GM18907 (cell line): ENCODE data around the gene KAZALD1.

Experiments
- ATAC-seq: cut with Tn5 transposase; IDR thresholded peaks from one replicate; pipeline ENCODE4 v1.9.1; 2021; ENCODE audit warnings: mild to moderate bottlenecking, moderate library complexity; ENCODE audit not compliant: unreplicated experiment

Gene KAZALD1

DNA sequence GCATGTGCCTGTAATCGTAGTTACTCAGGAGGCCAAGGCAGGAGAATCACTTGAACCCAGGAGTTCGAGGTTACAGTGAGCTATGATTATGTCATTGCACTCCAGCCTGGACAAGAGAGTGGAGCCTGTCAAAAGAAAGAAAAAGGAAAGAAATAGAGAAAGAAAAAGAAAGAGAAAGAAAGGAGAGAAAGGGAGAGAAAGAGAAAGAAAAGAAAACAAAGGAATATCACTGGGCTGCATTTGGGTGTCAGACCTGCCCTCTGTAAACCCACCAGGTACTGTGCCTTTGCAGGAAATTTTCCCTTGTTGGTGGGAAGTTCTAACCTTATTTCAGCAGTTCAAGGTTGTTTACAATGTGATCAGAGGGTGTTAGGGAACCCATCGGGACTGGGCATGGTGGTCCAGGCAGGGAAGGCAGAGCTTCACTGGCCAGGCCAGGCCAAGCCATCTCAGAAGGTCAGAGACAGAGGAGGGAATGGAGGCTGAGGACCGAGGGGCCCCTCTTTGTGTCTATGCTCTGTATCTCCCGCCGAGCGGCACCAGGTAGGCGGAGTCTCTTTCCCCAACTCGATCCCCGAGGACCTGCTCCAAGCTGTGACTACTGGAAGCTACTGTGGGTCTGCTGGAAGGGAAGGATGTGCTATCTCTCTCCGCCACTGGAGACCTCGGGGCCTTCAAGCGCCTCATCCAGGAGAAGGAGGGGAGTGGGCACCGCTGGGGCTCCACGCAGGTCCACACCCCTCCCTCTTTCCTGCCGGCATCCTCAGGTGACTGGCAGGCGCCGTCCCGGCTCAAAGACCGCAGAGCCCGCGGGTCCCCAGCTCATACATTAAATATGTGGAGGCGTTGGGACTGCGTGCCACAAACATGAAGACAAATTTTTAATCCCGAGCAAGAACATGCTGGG, 15.2 kb upstream of the KAZALD1 start:
- ATAC-seq = no peak

DNA sequence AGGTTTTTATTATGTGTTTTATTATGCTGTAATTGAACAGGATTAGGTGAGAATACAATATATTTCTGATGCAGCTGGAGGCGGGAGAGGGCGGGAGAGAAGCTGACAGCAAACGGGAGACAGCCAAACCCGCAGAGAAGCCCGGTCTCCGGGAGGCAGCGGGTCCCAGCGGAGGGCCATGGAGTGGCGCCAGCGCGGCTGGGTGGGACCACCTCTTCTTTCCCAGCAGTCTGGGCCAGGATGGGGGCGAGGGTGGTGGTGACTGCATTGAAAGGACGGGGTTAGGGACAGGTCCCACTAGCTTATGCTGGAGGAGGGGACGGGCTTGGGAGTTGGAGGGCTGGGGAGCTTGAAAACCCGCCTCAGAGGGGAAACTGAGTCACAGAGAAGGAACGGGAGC, 14.5 kb upstream of the KAZALD1 start:
- ATAC-seq = no peak

DNA sequence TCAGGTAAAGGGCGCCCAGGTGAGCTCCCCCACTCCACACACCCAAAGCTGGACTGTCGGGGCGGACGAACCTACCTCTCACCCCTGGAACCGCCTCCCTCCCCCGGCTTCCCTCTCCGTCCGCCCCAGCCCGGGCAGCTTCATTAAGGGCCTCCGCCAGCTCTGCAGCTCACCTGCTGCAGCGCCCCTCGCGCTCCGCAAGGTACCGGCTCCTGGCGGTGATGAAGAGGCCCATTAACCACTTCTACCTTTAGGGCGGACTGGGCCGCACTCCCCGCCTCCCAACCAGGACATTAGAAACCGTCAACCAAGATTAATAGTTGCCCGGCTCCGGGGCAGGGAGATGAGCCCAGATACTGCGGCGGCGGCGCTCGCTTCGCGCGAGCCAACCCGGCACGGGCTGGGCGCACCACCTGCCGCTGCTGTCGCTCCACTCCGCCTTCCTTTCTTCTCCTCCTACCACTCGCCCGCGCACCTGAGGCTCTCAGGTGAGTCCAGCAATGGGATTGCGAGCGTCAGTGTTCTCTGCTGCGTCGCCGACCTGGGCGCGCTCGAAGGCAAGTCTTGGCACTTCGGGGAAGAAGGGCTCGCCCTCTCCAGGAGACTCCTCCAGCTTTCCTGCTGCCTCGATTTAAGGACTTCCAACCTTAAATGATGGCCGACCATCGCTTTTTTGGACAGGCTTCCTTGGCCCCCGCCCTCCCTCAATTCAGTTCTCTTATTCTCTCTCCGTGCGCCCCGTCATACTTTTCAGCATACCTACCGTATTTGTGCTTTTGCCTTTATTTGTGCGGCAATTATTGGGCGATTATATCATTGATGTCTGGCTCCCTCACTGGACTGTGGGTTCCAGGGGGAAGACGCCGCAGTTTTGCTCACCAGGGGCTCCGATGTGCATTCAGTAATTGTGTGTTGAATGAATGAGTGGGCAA, 13.6 kb upstream of the KAZALD1 start:
- no peak for ATAC-seq

DNA sequence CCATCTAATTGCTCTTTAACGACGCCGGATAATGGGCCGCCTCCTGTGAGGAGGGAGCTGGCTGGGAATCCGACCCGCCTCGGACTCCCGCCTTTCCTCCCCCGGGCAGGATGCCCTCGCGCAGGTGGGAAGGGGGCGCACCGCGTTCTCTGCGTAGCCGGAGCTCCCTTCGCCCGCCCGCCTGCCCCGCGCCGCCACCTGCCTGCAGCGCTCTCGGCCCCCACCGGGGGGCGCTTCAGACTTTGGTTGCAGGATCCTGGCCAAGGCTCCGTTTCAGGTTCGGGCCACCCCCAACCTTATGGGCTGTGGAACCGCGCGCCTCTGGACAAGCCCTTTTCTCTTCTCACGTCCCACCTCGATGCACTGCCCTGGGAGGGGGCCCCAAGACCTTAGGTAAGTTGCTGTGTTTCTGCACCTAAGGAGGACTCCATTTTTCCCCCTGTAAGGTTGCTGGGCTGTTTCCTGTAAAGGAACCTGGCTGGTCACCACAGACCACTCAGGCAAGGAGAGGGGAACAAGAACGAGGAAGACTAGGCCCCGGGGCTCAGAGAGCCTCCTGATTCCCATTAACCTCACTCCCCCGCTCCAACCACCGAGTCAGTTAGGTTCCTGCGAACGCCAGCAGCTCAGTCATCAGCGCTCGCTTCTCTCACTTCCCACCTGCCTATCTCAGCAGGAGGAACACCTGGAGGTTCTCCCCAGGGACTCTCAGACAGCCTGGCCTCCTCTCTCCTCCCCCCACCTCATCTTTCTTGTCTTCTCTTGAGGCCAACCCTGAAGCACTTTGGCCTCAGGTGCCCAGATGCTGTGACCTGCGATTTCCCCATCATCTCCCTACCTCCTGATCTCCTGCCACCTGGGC, 11.3 kb upstream of the KAZALD1 start:
- ATAC-seq = no peak

DNA sequence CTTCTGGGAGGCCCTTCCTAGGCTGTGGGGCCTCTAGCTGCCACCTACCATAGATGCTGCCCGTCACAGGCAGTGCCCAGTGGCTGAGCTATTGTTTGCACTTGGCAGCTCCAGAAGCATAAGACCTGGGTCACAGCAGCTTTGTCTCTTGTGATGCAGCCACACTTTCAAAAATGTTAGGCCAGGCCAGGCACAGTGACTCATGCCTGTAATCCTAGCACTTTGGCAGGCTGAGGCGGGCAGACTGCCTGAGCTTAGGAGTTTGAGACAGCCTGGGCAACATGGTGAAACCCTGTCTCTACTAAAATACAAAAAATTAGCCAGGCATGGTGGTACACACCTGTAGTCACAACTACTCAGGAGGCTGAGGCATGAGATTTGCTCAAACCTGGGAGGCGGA, 9.5 kb upstream of the KAZALD1 start:
- no peak for ATAC-seq

DNA sequence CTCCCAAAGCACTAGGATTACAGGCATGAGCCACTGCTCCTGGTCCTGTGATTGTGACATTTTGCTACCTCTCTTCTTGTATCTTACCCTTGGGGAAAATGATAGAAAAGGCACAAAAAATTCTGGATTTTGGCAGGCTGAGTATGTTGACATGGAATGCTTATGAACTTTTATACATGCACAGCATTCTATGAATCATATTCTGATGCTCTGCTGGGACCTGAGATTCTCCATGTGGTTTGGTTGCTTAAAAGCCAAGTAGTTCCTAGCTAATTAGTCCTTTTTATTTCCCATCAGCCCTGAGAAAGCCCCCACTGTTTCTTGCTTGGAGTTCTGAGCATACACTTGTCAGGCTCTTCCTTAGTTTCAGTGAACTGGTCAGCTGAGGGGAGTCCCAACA, 8.3 kb upstream of the KAZALD1 start:
- no peak for ATAC-seq

DNA sequence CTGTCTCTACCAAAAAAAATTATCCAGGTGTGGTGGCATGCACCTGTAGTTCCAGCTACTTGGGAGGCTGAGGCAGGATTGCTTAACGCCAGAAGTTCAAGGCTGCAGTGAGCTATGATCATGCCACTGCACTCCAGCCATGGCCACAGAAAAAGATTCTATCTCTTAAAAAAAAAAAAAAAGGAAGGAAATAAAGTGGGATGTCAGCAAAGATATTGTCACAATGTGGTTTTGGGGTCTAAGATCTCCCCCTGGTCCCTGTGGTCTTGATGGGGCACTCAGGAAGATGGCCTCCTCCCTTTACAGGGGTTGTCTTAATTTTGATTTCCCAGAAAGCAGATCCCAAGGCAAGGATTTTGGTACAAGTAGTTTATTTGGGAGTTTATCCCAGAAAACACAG, 7.4 kb upstream of the KAZALD1 start:
- no peak for ATAC-seq

DNA sequence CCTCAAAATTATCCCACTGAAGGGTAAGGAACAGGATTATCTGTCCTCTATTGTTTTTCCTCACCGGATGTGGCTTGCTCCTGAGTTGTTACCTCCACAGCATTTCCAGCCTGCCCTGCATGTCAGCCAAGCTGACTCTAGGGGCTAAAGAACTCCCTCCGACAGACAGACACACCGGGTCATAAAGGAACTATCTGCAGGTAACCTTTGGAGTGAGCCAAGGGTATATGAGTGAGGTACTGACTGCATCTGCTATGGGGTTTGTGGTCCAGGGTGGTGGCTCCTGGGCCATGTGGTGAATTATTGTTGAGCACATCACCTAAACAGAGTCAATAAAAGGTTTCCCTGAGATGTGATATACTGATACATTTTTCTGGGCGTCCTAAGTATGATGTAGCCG, 6.9 kb upstream of the KAZALD1 start:
- no peak for ATAC-seq

DNA sequence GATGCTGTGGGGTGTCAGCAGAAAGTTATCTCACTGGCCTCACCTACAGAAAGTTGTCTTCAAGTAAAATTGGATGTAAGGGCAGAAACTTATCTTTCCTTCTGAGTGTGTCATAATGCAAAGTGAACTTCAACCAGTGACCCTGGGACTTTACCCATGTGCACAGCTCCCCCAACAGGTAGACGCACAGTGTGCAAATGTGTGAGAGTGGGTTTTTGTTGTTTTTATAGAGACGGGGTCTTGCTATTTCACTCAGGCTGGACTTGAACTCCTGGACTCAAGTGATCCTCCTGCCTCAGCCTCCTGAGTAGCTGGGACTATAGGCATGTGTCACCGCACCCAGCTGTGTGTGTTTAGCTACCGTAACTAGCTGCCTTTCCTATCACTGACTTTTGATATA, 6.4 kb upstream of the KAZALD1 start:
- no peak for ATAC-seq

DNA sequence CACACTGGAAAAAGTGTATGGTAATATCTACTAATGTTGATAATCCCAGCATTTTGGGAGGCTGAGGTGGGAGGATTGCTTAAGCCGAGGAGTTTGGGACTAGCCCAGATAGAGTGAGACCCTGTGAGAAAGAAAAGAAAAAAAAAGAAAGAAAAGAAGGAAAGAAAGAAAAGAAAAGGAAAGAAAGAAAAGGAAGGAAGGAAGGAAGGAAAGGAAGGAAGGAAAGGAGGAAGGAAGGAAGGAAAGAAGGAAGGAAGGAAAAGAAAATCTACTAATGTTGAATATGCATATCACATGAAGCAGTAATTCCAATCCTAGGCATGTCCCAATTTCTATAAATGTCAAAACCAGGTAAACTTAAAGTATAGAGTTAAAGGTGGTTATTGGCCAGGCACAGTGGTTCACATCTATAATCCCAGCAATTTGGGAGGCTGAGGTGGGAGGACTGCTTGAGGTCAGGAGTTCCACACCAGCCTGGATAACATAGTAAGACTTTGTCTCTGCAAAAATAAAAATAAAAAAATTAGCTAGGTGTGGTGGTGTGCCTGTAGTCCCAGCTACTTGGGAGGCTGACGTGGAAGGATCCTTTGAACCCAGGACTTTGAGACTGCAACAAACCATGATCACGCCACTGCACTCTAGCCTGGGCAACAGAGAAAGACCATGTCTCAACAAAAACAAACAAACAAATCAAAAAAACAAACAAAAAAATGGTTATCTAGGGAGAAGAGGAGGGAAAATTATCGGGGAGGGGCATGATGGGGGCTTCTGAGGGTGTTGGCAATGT, 5.2 kb upstream of the KAZALD1 start:
- ATAC-seq = no peak

DNA sequence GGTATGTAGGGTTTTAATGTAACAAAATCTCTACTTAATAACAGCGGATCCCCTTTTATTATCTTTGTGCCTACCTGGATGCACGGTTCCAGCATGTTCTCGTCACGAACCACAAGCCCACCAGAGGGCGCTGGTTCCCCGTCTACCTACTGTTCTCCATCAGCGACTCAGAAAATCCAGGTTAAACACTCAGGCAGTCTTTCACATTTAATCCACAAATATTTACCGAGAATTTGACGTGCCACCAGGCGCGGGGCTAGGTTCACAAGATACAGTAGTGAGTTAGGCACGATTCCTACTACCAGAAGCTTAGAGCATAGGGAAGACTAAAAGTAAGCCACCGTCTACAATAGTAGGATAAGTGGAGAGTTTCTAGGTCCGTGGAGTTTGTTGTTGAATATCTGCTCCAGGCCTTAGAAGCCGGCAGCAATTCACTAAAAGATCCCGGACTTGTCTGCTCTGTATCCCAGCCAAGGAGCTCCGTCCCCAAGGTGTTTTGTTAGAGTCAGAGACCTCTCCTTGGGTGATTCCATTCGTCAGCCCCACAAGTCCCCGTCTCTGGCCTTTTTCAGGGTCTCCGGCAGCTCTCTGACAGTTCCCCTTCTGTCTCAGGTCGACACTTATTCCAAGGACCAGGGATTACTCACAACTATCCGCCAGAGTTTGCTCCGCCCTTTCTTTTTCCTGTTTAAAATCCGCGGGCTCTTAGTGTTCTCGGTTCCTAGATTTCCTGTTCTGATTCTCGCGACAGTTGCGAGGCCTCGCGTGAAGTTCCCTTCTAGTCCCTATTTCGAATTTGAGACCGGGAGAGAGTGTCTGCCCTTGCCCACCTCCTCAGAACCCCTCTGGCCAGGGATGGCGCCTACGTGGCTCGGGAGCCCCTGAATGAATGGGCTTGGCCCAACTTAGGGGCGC, 1.5 kb upstream of the KAZALD1 start:
- ATAC-seq = peak; percentile 37

DNA sequence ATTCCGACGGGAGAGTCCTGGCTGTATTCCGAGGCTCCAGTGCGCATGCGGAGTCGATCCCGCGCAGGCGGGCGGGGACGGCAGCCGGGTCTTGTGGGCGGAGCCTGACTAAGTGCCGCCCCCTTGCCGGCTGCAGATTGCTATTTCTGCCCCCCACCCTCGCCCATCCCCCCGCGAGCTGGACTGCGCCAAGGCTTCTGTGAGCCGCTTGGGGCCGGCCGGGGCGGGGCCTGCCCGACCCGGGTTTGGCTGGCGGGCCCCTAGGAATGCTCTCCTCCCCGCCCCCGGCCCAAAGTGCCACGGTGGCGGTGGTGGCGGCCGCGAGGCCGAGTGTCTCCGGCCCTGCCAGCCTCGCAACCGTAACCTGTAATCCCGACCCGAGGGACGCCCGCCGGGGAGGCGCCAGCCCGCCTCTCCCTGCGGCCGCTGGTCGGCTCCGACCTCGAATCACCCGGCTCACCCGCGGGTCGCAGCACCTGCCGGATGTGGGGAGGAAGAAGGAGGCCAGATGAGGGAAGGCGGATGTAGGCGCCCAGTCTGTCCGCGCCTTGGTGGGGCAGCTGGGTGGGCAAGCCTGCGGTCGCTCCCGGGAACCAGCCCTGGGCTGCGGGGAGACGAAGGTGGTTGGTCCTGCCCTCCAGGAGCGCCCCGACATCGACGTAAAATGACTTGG, 702 bp upstream of the KAZALD1 start:
- ATAC-seq = peak; percentile 63

DNA sequence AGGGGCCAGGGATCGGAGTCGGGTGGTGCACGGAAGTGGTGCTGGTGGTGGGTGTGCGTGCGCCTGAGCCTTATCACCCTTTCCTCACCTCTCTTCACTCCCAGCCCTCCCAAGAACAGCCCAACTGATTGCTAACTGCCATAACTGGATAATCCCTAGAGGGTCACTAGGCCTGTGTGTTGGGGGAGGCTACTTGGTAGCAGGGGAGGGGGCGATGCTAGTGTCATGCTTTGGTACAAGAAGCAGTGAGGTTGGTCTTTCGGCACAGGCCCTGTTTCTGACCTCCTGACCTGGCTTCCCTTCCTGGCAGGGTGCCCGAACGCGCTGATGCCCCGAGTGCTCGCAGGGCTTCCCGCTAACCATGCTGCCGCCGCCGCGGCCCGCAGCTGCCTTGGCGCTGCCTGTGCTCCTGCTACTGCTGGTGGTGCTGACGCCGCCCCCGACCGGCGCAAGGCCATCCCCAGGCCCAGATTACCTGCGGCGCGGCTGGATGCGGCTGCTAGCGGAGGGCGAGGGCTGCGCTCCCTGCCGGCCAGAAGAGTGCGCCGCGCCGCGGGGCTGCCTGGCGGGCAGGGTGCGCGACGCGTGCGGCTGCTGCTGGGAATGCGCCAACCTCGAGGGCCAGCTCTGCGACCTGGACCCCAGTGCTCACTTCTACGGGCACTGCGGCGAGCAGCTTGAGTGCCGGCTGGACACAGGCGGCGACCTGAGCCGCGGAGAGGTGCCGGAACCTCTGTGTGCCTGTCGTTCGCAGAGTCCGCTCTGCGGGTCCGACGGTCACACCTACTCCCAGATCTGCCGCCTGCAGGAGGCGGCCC, 652 bp downstream of the KAZALD1 start:
- peak; percentile 26 for ATAC-seq

DNA sequence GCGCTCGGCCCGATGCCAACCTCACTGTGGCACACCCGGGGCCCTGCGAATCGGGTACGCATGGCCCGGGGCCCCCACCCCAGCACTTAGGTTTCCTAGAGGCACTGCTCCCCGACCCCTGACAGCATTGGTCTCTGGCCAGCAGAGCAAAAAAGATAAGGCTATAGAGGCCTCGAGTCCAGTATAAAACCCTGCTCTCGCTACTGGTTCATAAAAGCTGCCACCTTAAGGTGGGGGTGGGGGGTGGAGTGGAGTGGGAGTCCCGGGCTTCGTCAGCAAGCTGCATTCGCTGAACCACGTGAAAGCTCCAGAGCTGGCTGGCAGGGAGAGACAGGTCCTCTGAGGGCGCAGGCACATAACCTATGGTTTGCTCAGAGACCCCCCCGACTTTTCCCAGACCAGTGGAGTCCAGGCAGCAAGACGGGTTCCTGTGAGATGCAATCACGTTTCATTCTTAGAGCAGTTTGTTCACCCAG, 1.3 kb downstream of the KAZALD1 start:
- ATAC-seq = no peak

DNA sequence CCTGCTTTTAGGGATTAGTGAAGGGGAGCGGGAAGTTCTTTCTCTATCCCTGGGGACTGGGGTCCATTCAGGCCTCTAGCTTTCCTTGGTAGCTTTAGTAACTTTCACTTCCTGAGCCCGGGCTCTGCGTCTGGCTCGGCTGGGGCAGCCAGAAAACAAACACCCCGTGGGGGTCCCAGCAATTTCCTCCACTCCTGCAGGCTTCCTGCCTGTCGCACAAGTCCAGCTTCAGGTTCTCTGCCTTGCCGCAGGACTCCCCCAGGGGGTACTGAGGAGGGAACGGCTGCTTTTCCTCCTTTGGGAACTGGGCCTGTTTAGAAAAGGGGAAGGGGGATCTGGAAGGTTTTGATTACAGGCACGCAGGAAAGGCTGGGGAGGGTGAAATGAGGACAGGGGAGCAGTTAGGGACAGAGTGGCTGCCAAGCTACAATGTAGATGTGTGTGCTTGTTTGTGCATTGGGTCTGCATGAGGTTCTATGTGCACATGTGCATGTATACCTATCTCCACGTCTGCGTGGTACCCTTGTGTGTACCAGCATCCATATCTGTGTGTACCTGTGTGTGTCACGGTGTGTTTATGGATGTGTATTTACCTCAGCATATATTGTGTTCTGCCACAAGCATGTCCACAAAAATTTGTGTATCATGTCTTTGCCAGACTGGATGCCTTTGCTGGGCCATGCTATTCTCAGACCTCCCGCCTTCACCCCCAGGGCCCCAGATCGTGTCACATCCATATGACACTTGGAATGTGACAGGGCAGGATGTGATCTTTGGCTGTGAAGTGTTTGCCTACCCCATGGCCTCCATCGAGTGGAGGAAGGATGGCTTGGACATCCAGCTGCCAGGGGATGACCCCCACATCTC, 2.0 kb downstream of the KAZALD1 start:
- no peak for ATAC-seq

DNA sequence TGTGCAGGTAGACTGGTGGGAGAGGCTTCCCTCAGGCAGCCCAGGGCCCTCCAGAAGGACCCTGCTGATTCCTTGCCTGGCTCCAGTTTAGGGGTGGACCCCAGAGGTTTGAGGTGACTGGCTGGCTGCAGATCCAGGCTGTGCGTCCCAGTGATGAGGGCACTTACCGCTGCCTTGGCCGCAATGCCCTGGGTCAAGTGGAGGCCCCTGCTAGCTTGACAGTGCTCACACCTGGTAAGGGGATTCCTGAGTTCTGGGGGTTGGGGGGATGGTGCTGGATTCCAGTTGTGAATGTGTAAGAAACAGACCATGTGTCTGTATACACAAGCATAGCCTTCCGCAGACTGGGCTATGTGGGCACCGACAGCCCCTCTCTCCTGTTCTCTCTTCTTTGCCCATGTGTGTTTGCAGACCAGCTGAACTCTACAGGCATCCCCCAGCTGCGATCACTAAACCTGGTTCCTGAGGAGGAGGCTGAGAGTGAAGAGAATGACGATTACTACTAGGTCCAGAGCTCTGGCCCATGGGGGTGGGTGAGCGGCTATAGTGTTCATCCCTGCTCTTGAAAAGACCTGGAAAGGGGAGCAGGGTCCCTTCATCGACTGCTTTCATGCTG, 2.7 kb downstream of the KAZALD1 start:
- ATAC-seq = no peak
